Hepatocyte (in vitro differentiated cells): ENCODE results near the gene TCF7. TPM values are rescaled to one million over a fixed set of nuclear protein-coding genes. Genes with fewer than 3 reads are reported as not detected.

Experiments used
- DNase-seq: peaks from one replicate; pipeline ENCODE4 v3.0.0-alpha.2; 2016; ENCODE audit warnings: low spot score
- H2AFZ ChIP-seq: fragments of 200-600 bp; sonication (generic); 2 replicates; pipeline ENCODE4 v1.6.0; 2016; ENCODE audit warnings: antibody characterized with exemption, mild to moderate bottlenecking
- H3K27ac ChIP-seq: fragments of 200-600 bp; sonication (generic); 2 replicates; pipeline ENCODE4 v1.5.1; 2016; ENCODE audit warnings: mild to moderate bottlenecking
- H3K27me3 ChIP-seq: fragments of 200-600 bp; sonication (generic); 2 replicates; pipeline ENCODE4 v1.6.1; 2016
- H3K36me3 ChIP-seq: fragments of 200-600 bp; sonication (generic); replicated peaks from 2 replicates; pipeline ENCODE4 v1.5.1; 2016; ENCODE audit warnings: low read depth; ENCODE audit not compliant: insufficient read depth
- H3K4me1 ChIP-seq: fragments of 200-600 bp; sonication (generic); 2 replicates; pipeline ENCODE4 v1.5.1; 2016; ENCODE audit warnings: mild to moderate bottlenecking, moderate library complexity; ENCODE audit not compliant: insufficient read depth
- H3K4me2 ChIP-seq: fragments of 200-600 bp; sonication (generic); 2 replicates; pipeline ENCODE4 v1.6.0; 2016
- H3K4me3 ChIP-seq: fragments of 200-600 bp; sonication (generic); 2 replicates; pipeline ENCODE4 v1.5.1; 2016; ENCODE audit warnings: mild to moderate bottlenecking
- H3K79me2 ChIP-seq: fragments of 200-600 bp; sonication (generic); 2 replicates; pipeline ENCODE4 v1.6.0; 2017; ENCODE audit warnings: mild to moderate bottlenecking
- H3K9me2 ChIP-seq: fragments of 200-600 bp; sonication (generic); replicated peaks from 2 replicates; pipeline ENCODE4 v1.6.0; 2017; ENCODE audit warnings: mild to moderate bottlenecking; ENCODE audit not compliant: insufficient read depth
- H3K9me3 ChIP-seq: fragments of 200-600 bp; sonication (generic); 2 replicates; pipeline ENCODE4 v1.5.1; 2016; ENCODE audit warnings: low read depth, mild to moderate bottlenecking
- H4K20me1 ChIP-seq: fragments of 200-600 bp; sonication (generic); 2 replicates; pipeline ENCODE4 v1.6.0; 2016; ENCODE audit warnings: mild to moderate bottlenecking; ENCODE audit not compliant: insufficient read depth, poor library complexity, severe bottlenecking
- EZH2 ChIP-seq: fragments of 200-600 bp; sonication (generic); IDR thresholded peaks from 2 replicates; pipeline ENCODE4 v1.6.1; 2016; ENCODE audit warnings: antibody characterized with exemption, mild to moderate bottlenecking, borderline replicate concordance
- EZH2phosphoT487 ChIP-seq: fragments of 200-600 bp; sonication (generic); IDR thresholded peaks from one replicate; pipeline ENCODE4 v1.6.1; 2018; ENCODE audit warnings: antibody characterized with exemption, mild to moderate bottlenecking, low read depth, moderate library complexity; ENCODE audit not compliant: unreplicated experiment, severe bottlenecking
- WGBS: methylation state at CpG from one replicate; pipeline ENCODE4 v1.1.6; 2016; ENCODE audit warnings: low lambda C conversion rate; ENCODE audit errors: missing lambda C conversion rate; 5-methylcytosine and 5-hydroxymethylcytosine counted together
- polyA plus RNA-seq: library from polyadenylated mRNA; unstranded; fragments of >200 nt; fragmentation: Nextera tagmentation; extraction: Ambion mirVana; gene quantifications from 2 replicates; pipeline ENCODE4 v1.2.1, GENCODE V29; 2016
- total RNA-seq: library from RNA; depleted of rRNA; stranded (reverse); fragments of >200 nt; gene quantifications from 2 replicates; pipeline ENCODE4 v1.2.3, GENCODE V29; 2014
- TF ChIP-seq, protein P1 (sequence below): fragments of 200-600 bp; sonication (generic); IDR thresholded peaks from 2 replicates; pipeline ENCODE4 v1.5.1; 2016; ENCODE audit warnings: antibody characterized with exemption, mild to moderate bottlenecking; ENCODE audit not compliant: poor library complexity

The TCF7 gene
- total and polyA plus RNA-seq, 2 experiments from 2014 or later = 7.5 to 8.1 TPM

DNA sequence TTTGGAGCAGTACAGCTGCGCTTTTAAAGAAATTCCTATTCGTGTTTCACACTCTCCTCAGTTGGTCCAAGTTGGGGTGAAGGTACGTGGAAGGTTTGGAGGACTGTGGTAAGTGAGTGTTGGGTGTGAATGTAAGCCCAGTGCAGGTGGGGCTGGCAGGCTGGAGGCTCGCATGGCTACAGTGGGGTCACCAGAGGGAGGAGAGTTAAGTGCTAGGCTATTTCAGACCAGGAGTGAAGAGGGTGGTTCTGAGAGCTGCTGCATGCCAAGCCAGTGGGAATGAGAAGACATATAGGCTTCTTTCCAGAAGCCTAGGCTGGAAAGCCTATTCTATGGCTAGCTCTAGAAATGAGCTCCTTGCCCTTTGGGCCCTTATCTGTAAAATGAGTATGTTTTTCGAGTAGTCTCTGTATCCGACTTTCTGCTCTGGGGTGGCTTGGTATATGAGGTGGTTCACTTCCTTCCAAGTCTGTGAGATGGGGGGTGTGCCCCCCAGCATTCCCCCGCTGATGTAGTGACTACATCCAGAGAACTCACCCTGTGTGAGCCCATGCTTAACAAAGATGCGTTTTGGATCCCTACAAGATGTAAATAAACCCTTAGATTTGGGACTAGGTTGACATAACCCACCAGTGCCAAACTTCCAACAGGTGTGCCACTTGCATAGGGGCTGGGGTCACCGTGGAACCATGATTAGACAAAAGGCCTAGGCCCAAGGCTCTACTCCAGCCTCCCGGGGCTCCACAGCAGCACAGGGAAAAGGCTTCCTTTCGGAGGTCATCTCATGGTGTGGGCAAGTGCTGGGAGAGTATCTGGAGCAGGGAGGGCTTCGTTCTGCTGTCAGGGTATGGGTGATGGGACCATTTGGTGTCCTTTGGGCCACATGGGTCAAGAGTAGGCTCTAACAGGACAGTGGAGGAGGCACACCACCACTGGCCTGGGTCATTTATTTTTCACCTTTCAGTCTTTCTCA lies 2.6 kb downstream of the TCF7 start:
- Histone ChIP-seq H3K4me3 (no peak overlapping the region), H3K27me3 (peaks cover 16% of the 10 kb centered on the region), H2AFZ (no peak overlapping the region), H4K20me1 (no peaks in the 10 kb centered on the region), H3K79me2 (no peaks in the 10 kb centered on the region), H3K4me2 (no peak overlapping the region), H3K4me1 (no peaks in the 10 kb centered on the region), H3K36me3 (no peaks in the 10 kb centered on the region), H3K27ac (no peak overlapping the region), H3K9me3 (no peaks in the 10 kb centered on the region), H3K9me2 (no peaks in the 10 kb centered on the region)
- WGBS = 94% methylated on average over 12 of the region's 12 CpGs
- no peak for DNase-seq
- TF ChIP-seq EZH2phosphoT487 (no peak), EZH2 (no peak)
- TF ChIP-seq, protein P1, sequence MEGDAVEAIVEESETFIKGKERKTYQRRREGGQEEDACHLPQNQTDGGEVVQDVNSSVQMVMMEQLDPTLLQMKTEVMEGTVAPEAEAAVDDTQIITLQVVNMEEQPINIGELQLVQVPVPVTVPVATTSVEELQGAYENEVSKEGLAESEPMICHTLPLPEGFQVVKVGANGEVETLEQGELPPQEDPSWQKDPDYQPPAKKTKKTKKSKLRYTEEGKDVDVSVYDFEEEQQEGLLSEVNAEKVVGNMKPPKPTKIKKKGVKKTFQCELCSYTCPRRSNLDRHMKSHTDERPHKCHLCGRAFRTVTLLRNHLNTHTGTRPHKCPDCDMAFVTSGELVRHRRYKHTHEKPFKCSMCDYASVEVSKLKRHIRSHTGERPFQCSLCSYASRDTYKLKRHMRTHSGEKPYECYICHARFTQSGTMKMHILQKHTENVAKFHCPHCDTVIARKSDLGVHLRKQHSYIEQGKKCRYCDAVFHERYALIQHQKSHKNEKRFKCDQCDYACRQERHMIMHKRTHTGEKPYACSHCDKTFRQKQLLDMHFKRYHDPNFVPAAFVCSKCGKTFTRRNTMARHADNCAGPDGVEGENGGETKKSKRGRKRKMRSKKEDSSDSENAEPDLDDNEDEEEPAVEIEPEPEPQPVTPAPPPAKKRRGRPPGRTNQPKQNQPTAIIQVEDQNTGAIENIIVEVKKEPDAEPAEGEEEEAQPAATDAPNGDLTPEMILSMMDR = no peak

DNA sequence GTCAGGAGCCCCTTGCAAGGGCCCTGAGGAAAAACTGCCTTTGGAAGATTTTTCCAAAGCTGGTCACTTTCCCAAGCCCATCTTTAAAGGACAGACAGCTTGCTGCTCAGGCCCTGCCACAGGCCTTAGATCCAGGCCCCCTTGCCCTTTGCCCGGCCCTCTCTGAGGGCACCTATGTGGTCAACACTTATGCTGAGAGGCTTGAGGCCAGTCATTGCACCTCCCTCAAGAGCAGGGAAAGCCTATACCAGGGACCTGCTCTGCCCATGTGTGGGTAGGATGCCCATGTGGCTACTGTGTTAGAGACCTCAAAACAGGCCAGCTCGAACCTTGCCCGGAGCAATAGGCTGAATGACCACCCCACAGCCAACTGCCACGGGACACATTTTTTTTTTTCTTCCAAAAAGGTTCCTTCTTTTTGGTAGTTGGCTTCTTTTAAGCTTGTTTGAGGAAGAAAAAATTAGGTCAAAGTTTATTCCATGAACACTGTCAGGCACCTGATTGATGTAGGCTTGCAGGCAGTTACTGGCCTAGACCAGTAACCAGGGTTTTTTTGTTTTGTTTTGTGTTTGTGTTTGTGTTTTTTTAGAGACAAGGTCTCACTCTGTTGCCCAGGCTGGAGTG lies 3.8 kb downstream of the TCF7 start:
- no peaks in the 10 kb centered on the region for H4K20me1 ChIP-seq
- H3K4me1 ChIP-seq = no peaks in the 10 kb centered on the region
- H2AFZ ChIP-seq = no peak overlapping the region
- 94% methylated on average over 4 of the region's 4 CpGs for WGBS
- H3K4me3 ChIP-seq = no peak overlapping the region
- H3K4me2 ChIP-seq = no peak overlapping the region
- H3K36me3 ChIP-seq = no peaks in the 10 kb centered on the region
- no peak overlapping the region for H3K27ac ChIP-seq
- TF ChIP-seq, protein P1 = no peak
- no peak for TF ChIP-seq EZH2
- TF ChIP-seq EZH2phosphoT487 = no peak
- H3K9me2 ChIP-seq = no peaks in the 10 kb centered on the region
- DNase-seq = no peak
- H3K27me3 ChIP-seq = peaks cover 8% of the 10 kb centered on the region
- no peaks in the 10 kb centered on the region for H3K9me3 ChIP-seq
- H3K79me2 ChIP-seq = no peaks in the 10 kb centered on the region

DNA sequence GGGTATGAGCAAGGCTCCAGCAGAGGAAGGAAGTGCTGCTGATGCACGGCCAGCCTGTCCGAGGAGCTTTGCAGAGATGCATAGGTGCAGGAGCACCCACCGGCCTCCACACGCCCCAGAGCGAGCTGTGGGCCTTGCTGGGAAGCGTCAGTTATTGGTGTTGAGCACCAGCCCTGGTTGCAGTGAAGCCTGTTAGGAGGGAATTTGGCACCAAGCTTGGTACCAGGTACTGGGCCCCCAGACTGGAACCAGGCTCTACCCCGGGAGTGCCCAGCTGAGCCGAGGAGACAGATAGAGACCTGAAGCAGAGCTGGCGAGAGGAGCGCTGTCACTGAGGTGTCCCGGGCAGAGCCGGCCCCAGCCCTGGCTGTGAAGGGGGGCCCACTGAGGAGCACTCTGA lies 5.2 kb downstream of the TCF7 start:
- H3K4me1 ChIP-seq = peaks cover under 1% of the 10 kb centered on the region
- no peak for DNase-seq
- H3K9me2 ChIP-seq = no peaks in the 10 kb centered on the region
- no peaks in the 10 kb centered on the region for H4K20me1 ChIP-seq
- no peaks in the 10 kb centered on the region for H3K79me2 ChIP-seq
- no peaks in the 10 kb centered on the region for H3K9me3 ChIP-seq
- H3K27me3 ChIP-seq = no peaks in the 10 kb centered on the region
- H3K4me2 ChIP-seq = no peak overlapping the region
- no peak overlapping the region for H3K27ac ChIP-seq
- no peaks in the 10 kb centered on the region for H3K36me3 ChIP-seq
- H3K4me3 ChIP-seq = no peak overlapping the region
- H2AFZ ChIP-seq = no peak overlapping the region
- TF ChIP-seq EZH2 = no peak
- TF ChIP-seq EZH2phosphoT487 = no peak
- TF ChIP-seq, protein P1 = no peak
- 97% methylated on average over 12 of the region's 12 CpGs for WGBS
